LHCN-M2 (cell line): ENCODE data around the gene ARL3. TPM values are rescaled to one million over a fixed set of nuclear protein-coding genes. Genes with fewer than 3 reads are reported as not detected.
"Not testable (repeated sequence)": the region's sequence is repeated elsewhere in the genome, so short reads cannot be mapped to it uniquely, and the experiment has no call there.

Source experiments
- DNase-seq: peaks from one replicate; pipeline ENCODE4 v3.0.0-alpha.2; 2012; ENCODE audit warnings: low read depth
- polyA plus RNA-seq: library from polyadenylated mRNA; unstranded; fragments of >200 nt; gene quantifications from one replicate; pipeline ENCODE4 v1.2.1, GENCODE V29; 2012; ENCODE audit warnings: missing spikeins
- total RNA-seq: library from RNA; depleted of rRNA; stranded (reverse); fragments of >200 nt; gene quantifications from 2 replicates; pipeline ENCODE4 v1.2.3, GENCODE V29; 2014; rRNA removed

The ARL3 gene
- total RNA-seq, result 8.3 and 10.3 TPM in 2 replicates
- polyA plus RNA-seq, result 27.6 TPM

GRCh38 chr10:102713814-102714620 is at the start of gene ARL3:
ARL3 (minus strand) TSS chr10:102714397; CDS start chr10:102714275, 122 bp downstream.
- DNase-seq, result peak; percentile 98

- DNase-seq, result no peak
Measured at GRCh38 chr10:102763037-102763607, 48.9 kb upstream of the ARL3 start.

GRCh38 chr10:102762401-102763015 is 48.3 kb upstream of the ARL3 start:
- no peak for DNase-seq

- no peak for DNase-seq
Measured at GRCh38 chr10:102761981-102762380, 47.8 kb upstream of the ARL3 start.

GRCh38 chr10:102759497-102760210 is 45.5 kb upstream of the ARL3 start:
- DNase-seq, result no peak

GRCh38 chr10:102758933-102759262 is 44.7 kb upstream of the ARL3 start:
- peak; percentile 41 for DNase-seq

- peak; percentile 22 for DNase-seq
Measured at GRCh38 chr10:102758240-102758932, 44.2 kb upstream of the ARL3 start.

- DNase-seq, result no peak
Measured at GRCh38 chr10:102757323-102757722, 43.1 kb upstream of the ARL3 start.

GRCh38 chr10:102753718-102754117 is 39.5 kb upstream of the ARL3 start:
- no peak for DNase-seq

GRCh38 chr10:102752934-102753664 is 38.9 kb upstream of the ARL3 start:
- DNase-seq, result peak; percentile 86

- DNase-seq, result peak; percentile 89
Measured at GRCh38 chr10:102752266-102752930, 38.2 kb upstream of the ARL3 start.

GRCh38 chr10:102745157-102745556 is 31.0 kb upstream of the ARL3 start:
- DNase-seq, result no peak

- peak; percentile 35 for DNase-seq
Measured at GRCh38 chr10:102744374-102745051, 30.3 kb upstream of the ARL3 start.

- DNase-seq, result peak; percentile 100
Measured at GRCh38 chr10:102743588-102744373, 29.6 kb upstream of the ARL3 start, which contains the start of gene WBP1L. WBP1L (plus strand) TSS chr10:102743948; CDS start chr10:102744054, 106 bp downstream.

GRCh38 chr10:102743078-102743587 is 28.9 kb upstream of the ARL3 start:
- DNase-seq, result no peak

- DNase-seq, result not testable (repeated sequence)
Measured at GRCh38 chr10:102742313-102742712, 28.1 kb upstream of the ARL3 start.

GRCh38 chr10:102741726-102742237 is 27.6 kb upstream of the ARL3 start:
- DNase-seq, result no peak

- no peak for DNase-seq
Measured at GRCh38 chr10:102740229-102740628, 26.0 kb upstream of the ARL3 start.
